Thyroid gland (tissue), 4 donors: Measurements from ENCODE around the gene SGIP1.

Source experiments
- CTCF ChIP-seq, 6 experiments: fragments of 200-600 bp in 3 of 6; fragments of 450-650 bp in 3 of 6; sonication (generic) in 3 of 6; IDR thresholded peaks; one replicate each; pipeline ENCODE4 v1.5.1; 2016 to 2019; ENCODE audit warnings: antibody characterized with exemption in 6 of 6, mild to moderate bottlenecking in 2 of 6, inconsistent platforms in 1 of 6, moderate library complexity in 1 of 6
- POLR2A ChIP-seq, 2 donors: fragments of 450-650 bp; IDR thresholded peaks; one replicate each; pipeline ENCODE4 v1.6.1; 2017; ENCODE audit warnings: antibody characterized with exemption in 2 of 2, mild to moderate bottlenecking in 2 of 2, moderate library complexity in 1 of 2

GRCh38 chr1:66521721-66522365 is 12.1 kb upstream of the SGIP1 start:
- TF ChIP-seq CTCF (IDR thresholded peaks at IDR 0.05) (no peak), POLR2A (IDR thresholded peaks at IDR 0.05) (no peak)
